HepG2 (cell line): Measurements from ENCODE around the gene MCC. TPM values are rescaled to one million over a fixed set of nuclear protein-coding genes. Genes with fewer than 3 reads are reported as not detected.
A peak's percentile ranks its signal among the peaks of the same experiment; 100 is the strongest.

ENCODE experiments used
- ARID5B ChIP-seq: IDR thresholded peaks from 2 replicates; pipeline ENCODE4 v1.4.0; 2020; ENCODE audit warnings: mild to moderate bottlenecking, missing genetic modification reagents
- ATF3 ChIP-seq: sonication (generic); formaldehyde crosslinking; IDR thresholded peaks from 2 replicates; pipeline ENCODE4 v1.4.0; 2020; ENCODE audit warnings: missing genetic modification reagents
- CEBPB ChIP-seq: IDR thresholded peaks from 2 replicates; pipeline ENCODE4 v1.6.1; 2011; ENCODE audit warnings: low read depth, low read length, improper control_type of control experiment, borderline replicate concordance
- E2F5 ChIP-seq: sonication (generic); formaldehyde crosslinking; conservative IDR thresholded peaks from 2 replicates; pipeline ENCODE4 v1.4.0; 2020; ENCODE audit warnings: missing genetic modification reagents
- EHMT2 ChIP-seq: fragments of 200-600 bp; sonication (generic); IDR thresholded peaks from 2 replicates; pipeline ENCODE4 v1.7.0; 2017; ENCODE audit warnings: antibody characterized with exemption, low read depth, low read length, borderline replicate concordance
- HMGXB4 ChIP-seq, 2 experiments: sonication (generic) in 1 of 2; formaldehyde crosslinking in 1 of 2; IDR thresholded peaks; 2 replicates each; pipeline versions ENCODE4 v1.4.0 to v1.6.1; 2018 to 2020; ENCODE audit warnings: missing genetic modification reagents in 2 of 2, borderline replicate concordance in 1 of 2, low read depth in 1 of 2, mild to moderate bottlenecking in 1 of 2, missing biosample characterization in 1 of 2
- HNF1A ChIP-seq, 2 experiments: sonication (generic) in 1 of 2; formaldehyde crosslinking in 1 of 2; IDR thresholded peaks; 2 replicates each; pipeline versions ENCODE4 v1.4.0 to v1.6.1; 2016 to 2020; ENCODE audit warnings: borderline replicate concordance in 1 of 2, low read depth in 1 of 2, mild to moderate bottlenecking in 1 of 2, missing genetic modification reagents in 1 of 2
- HNRNPK ChIP-seq: fragments of 200-400 bp; formaldehyde crosslinking; IDR thresholded peaks from 2 replicates; pipeline ENCODE4 v1.6.1; 2018; ENCODE audit warnings: low read length, low read depth, moderate library complexity, mild to moderate bottlenecking; ENCODE audit not compliant: poor library complexity, severe bottlenecking
- MEIS2 ChIP-seq: sonication (generic); formaldehyde crosslinking; IDR thresholded peaks from 2 replicates; pipeline ENCODE4 v1.9.0; 2021; ENCODE audit warnings: mild to moderate bottlenecking, missing genetic modification reagents
- PHB2 ChIP-seq: fragments of 450-650 bp; IDR thresholded peaks from 2 replicates; pipeline ENCODE4 v1.6.1; 2018; ENCODE audit not compliant: partially characterized antibody
- REXO4 ChIP-seq: sonication (generic); formaldehyde crosslinking; IDR thresholded peaks from 2 replicates; pipeline ENCODE4 v1.8.0; 2022; ENCODE audit warnings: missing genetic modification reagents, mild to moderate bottlenecking, borderline replicate concordance
- ZFP91 ChIP-seq: sonication (generic); formaldehyde crosslinking; IDR thresholded peaks from 2 replicates; pipeline ENCODE4 v1.9.0; 2022; ENCODE audit warnings: missing genetic modification reagents, mild to moderate bottlenecking, borderline replicate concordance
- ZNF224 ChIP-seq: sonication (generic); formaldehyde crosslinking; IDR thresholded peaks from 2 replicates; pipeline ENCODE4 v1.5.0; 2020; ENCODE audit warnings: mild to moderate bottlenecking, missing genetic modification reagents
- ZNF773 ChIP-seq: sonication (generic); formaldehyde crosslinking; IDR thresholded peaks from 2 replicates; pipeline ENCODE4 v1.4.0; 2020; ENCODE audit warnings: missing genetic modification reagents, borderline replicate concordance
- ZNF788 ChIP-seq: sonication (generic); formaldehyde crosslinking; IDR thresholded peaks from 2 replicates; pipeline ENCODE4 v1.5.0; 2020; ENCODE audit warnings: mild to moderate bottlenecking, missing genetic modification reagents, borderline replicate concordance
- polyA plus RNA-seq, 8 experiments: library from polyadenylated mRNA; depleted of rRNA in 3 of 8; stranded (reverse) in 7 of 8; unstranded in 1 of 8; fragments of >200 nt; fragmentation: Illumina TruSeq in 4 of 8; extraction: Trizol in 4 of 8; gene quantifications; 2 replicates each; pipeline versions ENCODE4 v1.2.1 to v1.2.3, GENCODE V29; 2011 to 2016; ENCODE audit warnings: low read depth in 4 of 8, missing spikeins in 1 of 8, mixed read lengths in 1 of 8; ENCODE audit not compliant: insufficient read depth in 1 of 8
- total RNA-seq, 5 experiments: library from RNA; depleted of rRNA; stranded (reverse); fragments of >200 nt; fragmentation: Illumina TruSeq; extraction: Trizol; gene quantifications; 2 replicates each; pipeline ENCODE4 v1.2.3, GENCODE V29; 2016; ENCODE audit warnings: low read depth in 1 of 5

MCC gene
- total and polyA plus RNA-seq, 2 of the 13 experiments (the other 11 are each of a cell fraction or from before 2014, with no cell fraction given), result 0.55 to 2.4 TPM

- no peak for TF ChIP-seq ZFP91 (CRISPR knock-in tag)
- no peak for TF ChIP-seq ZNF788
- no peak for TF ChIP-seq REXO4
- TF ChIP-seq EHMT2, result peak; percentile 53; the same call in 1 of the 2 replicates
- no peak for TF ChIP-seq MEIS2
- peak; percentile 86 for TF ChIP-seq CEBPB
- TF ChIP-seq ATF3 (CRISPR knock-in tag), result no peak
- no peak for TF ChIP-seq HNRNPK
- TF ChIP-seq PHB2, result no peak
- TF ChIP-seq ARID5B (CRISPR knock-in tag), result peak; percentile 27; the same call in 1 of the 2 replicates
- no peak for TF ChIP-seq ZNF224 (CRISPR knock-in tag)
- TF ChIP-seq HNF1A (IDR thresholded peaks at IDR 0.05; ENCODE audit: low read depth), result no peak
- TF ChIP-seq HNF1A (CRISPR knock-in tag; IDR thresholded peaks at IDR 0.05; ENCODE audit: borderline replicate concordance), result no peak
- no peak for TF ChIP-seq ZNF773 (CRISPR knock-in tag)
- TF ChIP-seq E2F5 (CRISPR knock-in tag), result no peak
- no peak for TF ChIP-seq HMGXB4 (CRISPR knock-in tag; IDR thresholded peaks at IDR 0.05; ENCODE audit: borderline replicate concordance in 1 of 2, low read depth in 1 of 2)
Measured at GRCh38 chr5:113177225-113177624, 311.0 kb downstream of the MCC start (continued).
